Measurements from ENCODE around the gene SLC1A4.

GRCh38 chr2:65056215-65057053 is 67.2 kb downstream of the SLC1A4 start, which contains the start of gene CEP68:
- TF ChIP-seq POLR2AphosphoS5 (IDR thresholded peaks at IDR 0.05; ENCODE audit: low read depth, low read length) (peak; percentile 83), REST (IDR thresholded peaks at IDR 0.05; ENCODE audit: insufficient read depth in 1 of 2, low read depth in 2 of 2, low read length in 2 of 2) (no peak), SIN3A (IDR thresholded peaks at IDR 0.05; ENCODE audit: borderline replicate concordance, insufficient read depth, low read length) (no peak), TAF1 (IDR thresholded peaks at IDR 0.05; ENCODE audit: borderline replicate concordance, insufficient read depth, low read length) (peak; percentile 67; the same call in 1 of the 2 replicates), FOXP2 (optimal IDR thresholded peaks at IDR 0.05; ENCODE audit: borderline replicate concordance, extremely low read depth, extremely low read length, insufficient read depth) (peak; percentile 28)
